ENCODE data around the gene PTGES2.
A peak's percentile ranks its signal among the peaks of the same experiment; 100 is the strongest.

PTGES2 gene

DNA sequence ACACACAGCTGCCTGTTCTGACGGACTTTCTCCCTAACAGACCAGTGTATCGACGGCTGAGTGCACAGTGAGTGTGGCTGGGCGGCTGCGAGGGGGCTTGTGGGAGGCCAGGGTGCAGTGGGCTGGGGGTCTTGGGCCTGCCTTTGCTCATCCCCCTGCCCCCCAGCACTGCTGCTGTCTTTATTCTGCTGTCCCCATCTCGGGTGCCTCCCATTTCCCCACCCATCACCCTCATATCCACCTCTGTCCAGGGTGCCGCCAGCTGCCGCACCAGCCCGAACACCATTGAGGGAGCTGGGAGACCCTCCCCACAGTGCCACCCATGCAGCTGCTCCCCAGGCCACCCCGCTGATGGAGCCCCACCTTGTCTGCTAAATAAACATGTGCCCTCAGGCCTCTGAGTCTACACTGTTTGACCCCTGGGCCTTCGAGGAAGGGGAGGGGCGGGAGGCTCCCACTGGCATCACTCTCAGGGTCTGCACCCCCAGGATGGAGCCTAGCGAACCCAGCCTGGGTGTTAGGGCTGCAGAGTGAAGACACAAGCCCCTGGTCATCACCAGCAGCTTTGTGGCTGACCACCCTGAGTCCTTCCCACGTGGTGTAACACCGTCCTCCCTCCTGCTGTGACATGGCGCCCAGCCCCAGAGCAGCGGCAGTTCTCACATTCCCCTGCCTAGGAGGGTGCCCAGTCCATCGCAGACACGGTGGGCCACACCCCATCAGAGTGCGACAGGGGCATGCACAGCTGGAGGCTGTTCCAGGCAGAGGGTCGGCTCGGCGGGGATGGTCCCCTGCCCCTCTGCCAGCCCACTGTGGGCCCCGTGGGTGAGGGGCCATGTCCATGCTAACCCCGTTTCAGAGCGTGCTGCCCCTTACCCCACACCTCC lies 25.8 kb upstream of the PTGES2 start:
- DNase-seq = no peak

DNA sequence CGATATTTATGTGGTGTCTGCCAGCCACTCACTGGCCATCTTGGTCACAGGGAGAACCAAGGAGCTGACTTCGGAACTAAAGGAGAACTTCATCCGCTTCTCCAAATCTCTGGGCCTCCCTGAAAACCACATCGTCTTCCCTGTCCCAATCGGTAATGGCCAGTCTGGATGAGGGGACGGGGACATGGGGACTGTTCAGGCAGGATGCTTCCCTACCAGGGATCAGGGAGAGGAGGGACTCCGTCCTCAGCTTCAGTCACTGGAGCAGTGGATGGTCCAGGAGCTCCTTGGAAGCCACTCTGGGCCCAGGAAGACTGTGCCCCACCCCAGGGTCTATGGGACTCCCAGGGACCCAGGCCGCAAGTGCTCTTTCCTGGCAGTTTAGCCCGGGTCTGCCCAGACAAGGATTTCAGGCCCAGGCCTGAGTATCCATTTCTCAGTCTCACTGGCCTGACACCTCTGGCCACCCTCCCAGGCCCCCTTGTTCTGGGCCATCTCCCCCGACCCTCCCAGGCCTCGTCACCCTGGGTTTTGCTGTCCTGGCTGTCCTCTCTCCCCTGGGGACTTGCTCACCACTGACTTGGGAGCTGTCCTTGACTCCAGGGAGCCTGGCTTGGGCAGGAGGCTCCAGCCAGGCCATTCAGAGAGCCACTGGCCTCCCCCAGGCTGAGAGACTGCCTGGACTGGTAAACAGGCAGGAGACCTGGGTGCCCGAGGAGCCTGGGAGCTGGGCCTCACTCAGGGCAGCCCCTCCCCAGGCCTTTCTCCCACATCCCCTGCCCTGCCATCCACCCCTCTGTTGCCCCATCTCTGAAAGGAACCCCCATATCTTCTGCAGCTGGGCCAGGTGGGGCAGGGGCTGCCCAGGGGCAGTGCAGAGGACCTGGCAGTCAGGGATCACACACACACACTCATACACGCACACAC lies 24.9 kb upstream of the PTGES2 start:
- DNase-seq = no peak

GRCh38 chr9:128151309-128152132 lies 24.0 kb upstream of the PTGES2 start:
- no peak for DNase-seq

- DNase-seq = no peak
These were observed 23.2 kb upstream of the PTGES2 start for GRCh38 chr9:128150594-128151308.

- no peak for DNase-seq
These were observed 22.5 kb upstream of the PTGES2 start for GRCh38 chr9:128149951-128150593.

DNA sequence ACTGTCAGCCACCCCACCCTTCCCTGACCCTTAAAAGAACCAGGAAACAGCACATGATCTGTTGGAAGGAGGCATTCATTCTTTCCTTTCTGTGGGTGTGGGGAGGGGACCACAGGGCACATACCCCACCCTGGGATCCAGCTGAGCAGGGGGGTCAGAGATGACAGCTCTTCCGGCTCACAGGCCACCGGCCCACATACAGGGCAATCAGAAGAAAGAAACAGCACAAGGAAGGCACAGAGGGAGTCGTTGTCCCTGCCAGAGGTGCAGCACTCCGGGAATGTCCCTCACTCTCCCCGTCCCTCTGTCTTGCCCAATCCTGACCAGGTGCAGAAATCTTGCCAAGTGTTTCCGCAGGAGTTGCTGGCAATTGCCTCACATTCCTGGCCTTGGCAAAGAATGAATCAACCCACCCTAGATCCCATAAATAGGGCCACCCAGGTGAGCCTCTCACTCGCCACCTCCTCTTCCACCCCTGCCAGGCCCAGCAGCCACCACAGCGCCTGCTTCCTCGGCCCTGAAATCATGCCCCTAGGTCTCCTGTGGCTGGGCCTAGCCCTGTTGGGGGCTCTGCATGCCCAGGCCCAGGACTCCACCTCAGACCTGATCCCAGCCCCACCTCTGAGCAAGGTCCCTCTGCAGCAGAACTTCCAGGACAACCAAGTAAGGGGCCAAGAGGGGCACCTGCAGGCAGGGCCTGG lies 21.6 kb upstream of the PTGES2 start, which contains the start of gene LCN2:
LCN2 (plus strand) TSS at position 453 of the 701 bp plus-strand sequence; CDS start at position 526, 73 bp downstream.
- DNase-seq = no peak

DNA sequence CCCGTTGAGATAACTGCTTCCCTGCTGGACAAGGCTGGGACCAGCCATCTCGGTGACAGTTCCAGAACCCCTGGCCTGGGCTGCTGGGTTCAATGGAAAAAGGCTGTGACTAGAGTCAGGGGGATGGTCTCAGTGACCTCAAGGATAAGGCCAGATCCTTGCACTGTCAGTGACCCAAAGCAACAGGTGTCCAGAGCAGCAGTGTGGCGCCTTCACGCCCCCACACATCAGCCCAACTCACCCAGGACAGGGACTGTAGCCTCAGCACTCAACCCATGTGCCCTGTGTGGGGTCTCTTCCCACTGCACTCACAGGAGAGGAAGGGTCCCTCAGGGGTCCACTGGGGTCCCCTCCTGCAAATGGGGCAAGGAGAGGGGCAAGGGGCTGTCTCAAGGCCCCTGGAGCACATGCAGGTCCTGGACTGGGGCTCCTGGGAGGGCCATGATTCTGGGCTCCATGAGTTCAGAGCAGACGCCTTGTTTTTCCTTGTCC lies 21.0 kb upstream of the PTGES2 start:
- no peak for DNase-seq

DNA sequence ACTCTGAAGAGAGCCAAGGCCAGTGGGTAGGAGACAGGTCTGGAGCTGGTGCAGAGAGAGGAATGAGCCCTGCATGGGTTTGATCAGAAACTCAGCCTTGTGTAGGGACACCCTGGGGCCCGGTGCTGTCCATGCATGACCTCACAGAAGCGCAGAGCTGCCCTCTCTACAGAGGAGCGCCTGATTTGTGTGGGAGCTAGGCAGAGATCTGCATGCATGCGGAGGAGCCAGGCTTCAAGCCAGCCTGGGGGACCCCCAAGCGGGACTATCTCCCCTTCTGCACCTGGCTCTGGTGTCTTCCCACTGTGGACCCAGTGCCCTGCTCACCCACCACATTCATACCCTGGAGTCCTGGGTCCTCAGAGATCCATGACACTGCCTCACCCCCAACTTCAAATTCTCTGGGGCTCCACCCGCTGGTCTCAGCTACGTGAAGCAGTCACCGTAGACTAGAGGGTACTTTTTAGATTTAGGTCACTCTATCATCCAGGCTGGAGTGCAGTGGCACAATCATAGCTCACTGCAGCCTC lies 19.1 kb upstream of the PTGES2 start:
- no peak for DNase-seq

GRCh38 chr9:128145951-128146351 lies 18.4 kb upstream of the PTGES2 start:
- peak; percentile 63 for DNase-seq

DNA sequence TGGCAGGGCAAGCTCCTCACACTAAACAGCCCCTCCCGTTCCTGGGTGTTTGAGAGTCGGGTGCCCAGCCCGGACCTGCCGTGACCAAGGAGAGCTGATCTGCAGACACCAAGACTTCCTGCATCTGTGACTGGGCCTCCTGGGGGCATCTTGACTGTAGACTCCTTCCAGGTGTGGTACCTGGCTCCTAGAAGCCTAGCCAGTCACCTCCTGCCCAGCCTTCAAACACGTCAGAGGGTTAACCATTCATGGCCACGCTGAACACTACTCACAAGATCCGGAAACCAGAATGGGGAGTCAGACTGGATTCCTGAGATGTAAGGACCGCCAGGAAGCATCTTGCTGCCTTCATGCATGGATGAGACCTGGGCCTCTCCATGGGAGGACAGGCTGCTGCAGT lies 18.0 kb upstream of the PTGES2 start:
- DNase-seq = peak; percentile 63

DNA sequence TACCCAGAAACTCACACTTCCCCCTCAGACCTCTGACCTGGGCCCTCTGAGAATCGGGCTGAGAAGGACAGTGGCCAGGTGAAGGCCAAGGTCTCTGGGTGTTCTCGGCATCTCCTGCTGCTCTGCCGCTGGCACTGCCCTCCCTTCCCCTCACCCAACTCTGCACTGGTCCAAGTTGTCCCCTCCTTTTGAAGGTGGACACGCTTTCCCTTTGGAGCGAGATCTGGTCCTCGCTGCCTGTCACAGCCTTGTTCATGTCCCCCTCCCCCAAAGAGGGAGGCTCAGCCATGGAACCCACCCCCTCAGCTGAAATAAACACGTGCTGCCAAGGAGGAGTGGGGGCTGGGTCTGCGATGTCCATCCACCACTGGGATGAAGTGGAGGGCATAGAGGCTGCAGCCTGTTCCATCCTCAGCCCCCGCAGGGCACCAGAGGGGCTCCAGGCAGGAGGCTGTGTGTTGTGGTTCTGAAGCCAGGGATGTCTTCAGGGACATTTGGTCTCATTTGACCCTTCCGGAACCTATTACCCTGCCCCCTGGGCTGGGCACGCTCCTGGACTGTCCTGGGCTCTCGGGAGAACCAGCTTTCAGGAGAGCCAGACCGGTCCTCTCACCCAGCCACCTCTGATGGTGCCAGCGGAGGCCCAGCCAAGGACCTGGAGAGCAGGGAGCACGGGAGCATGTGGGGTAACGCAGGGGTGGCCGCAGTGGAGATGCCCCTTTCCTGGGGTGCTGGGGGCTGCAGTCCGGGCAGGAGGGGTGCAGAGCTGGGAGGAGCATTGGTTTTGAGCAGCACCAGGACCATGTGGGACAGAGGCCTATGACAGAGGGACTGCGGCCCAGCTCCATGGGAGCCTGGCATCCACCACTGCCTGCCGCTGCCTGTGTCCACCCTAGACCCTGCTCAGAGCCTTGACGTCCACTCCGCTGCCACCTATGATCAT lies 17.0 kb upstream of the PTGES2 start:
- DNase-seq = no peak

DNA sequence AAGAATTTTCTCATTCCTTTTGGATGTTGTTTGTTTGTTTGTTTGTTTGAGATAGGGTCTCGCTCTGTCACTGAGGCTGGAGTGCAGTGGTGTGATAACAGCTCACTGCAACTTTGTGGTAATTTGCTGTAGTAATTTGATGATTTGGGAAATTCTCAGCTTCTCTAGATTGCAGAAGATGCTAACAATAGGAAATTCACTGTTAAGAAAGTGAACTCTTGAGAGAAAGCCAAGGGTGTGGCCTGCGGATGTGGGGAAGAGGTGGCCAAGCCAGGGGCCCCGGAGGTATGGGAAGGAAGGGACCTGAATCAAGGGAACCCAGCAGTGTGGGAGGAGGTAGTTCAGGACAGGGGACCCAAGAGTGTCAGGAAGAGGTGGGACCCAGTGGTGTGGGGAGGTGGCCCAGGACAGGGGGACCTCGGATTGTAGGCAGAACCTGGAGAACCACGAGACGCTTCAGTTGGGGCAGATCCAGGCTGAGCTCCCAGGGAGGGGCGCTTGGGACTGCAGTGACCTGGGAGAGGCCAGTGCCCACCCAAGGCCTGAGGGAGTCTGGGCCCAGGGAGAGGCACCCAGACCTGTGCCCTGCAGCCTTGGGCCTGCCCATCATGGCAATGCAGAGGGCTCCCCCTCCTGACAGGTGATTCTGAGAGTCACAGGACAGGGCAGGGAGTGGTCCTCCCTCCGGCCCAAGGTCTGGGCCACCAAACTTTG lies 16.2 kb upstream of the PTGES2 start:
- no peak for DNase-seq

GRCh38 chr9:128142596-128142995 lies 15.1 kb upstream of the PTGES2 start:
- DNase-seq = no peak

GRCh38 chr9:128142061-128142460 lies 14.5 kb upstream of the PTGES2 start:
- DNase-seq = no peak

DNA sequence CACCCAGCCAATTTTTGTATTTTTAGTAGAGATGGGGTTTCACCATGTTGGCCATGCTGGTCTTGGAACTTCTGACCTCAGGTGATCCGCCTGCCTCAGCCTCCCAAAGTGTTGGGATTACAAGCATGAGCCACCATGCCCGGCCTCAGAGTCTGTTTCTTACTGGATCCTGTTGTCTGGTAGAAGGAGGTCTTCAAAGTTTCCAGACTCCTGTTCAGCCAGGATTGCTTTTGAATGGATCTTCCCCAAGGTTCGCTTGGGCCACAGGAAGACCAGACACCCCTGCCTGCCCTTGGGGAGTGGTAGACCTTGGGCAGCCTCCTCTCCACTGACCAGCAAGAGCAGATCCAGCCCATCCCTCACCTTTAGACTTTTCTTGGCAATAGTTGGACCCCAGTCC lies 14.1 kb upstream of the PTGES2 start:
- no peak for DNase-seq

DNA sequence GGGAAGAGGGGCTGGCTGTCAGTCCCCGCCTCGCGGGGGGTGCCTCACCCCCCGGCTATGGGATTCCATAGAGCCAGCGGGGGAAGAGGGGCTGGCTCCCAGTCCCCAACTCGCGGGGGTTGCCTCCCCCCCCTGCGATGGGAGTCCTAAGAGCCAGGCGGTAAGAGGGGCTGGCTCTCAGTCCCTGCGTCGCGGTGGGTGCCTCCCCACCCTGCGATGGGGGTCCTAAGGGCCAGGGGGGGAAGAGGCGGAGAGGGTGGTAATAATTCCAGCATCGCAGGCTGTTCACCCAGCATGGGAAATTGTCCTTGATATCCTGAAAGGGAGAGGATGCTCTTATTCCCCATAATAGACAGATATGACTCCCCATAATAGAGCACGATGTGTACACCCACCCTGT lies 12.1 kb upstream of the PTGES2 start:
- DNase-seq = no peak

DNA sequence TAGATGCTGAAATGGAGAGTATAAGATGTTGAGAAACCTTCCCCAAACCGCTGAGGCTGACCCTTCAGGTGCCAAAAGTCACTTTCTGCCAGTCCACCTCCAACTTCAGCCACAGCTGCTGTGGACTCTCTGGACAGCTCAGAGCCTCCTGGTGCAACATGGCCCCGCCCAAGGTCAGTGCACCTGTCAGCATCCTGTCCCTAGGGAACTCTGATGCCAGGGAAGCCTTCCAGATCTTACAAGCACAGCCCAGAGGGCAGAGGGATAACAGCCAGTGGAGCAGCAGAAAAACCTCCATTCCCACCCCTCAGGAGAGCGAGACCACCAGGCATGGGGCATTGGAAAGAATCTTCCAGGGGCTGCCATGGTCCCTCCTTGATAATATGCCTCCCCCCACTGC lies 10.5 kb upstream of the PTGES2 start:
- no peak for DNase-seq
